ENCODE data around the gene CBY3.
"Not testable (repeated sequence)": the region's sequence is repeated elsewhere in the genome, so short reads cannot be mapped to it uniquely, and the experiment has no call there.

Gene CBY3

GRCh38 chr5:179680780-179681401 lies at the start of gene CBY3:
Gene CBY3, minus strand, starts transcription at chr5:179681034. Its CDS starts 116 bp downstream, at chr5:179680918.
- DNase-seq (ENCODE audit: low read depth): no peak

GRCh38 chr5:179730356-179730755 lies 49.5 kb upstream of the CBY3 start:
- no peak for DNase-seq (ENCODE audit: low read depth)

- DNase-seq (ENCODE audit: low read depth): no peak
These were observed 48.9 kb upstream of the CBY3 start for GRCh38 chr5:179729727-179730126.

GRCh38 chr5:179729303-179729702 lies 48.5 kb upstream of the CBY3 start:
- DNase-seq (ENCODE audit: low read depth): no peak

GRCh38 chr5:179727106-179727505 lies 46.3 kb upstream of the CBY3 start:
- DNase-seq (ENCODE audit: low read depth): no peak

GRCh38 chr5:179724163-179724562 lies 43.3 kb upstream of the CBY3 start:
- DNase-seq (ENCODE audit: low read depth): no peak

- DNase-seq (ENCODE audit: low read depth): no peak
These were observed 39.4 kb upstream of the CBY3 start for GRCh38 chr5:179720222-179720621.

GRCh38 chr5:179716286-179716685 lies 35.5 kb upstream of the CBY3 start:
- no peak for DNase-seq (ENCODE audit: low read depth)

- DNase-seq (ENCODE audit: low read depth): no peak
These were observed 19.6 kb upstream of the CBY3 start for GRCh38 chr5:179700401-179700918.

GRCh38 chr5:179699616-179700237 lies 18.9 kb upstream of the CBY3 start:
- DNase-seq (ENCODE audit: low read depth): no peak

GRCh38 chr5:179698935-179699615 lies 18.2 kb upstream of the CBY3 start, which contains the start of gene CANX:
Gene CANX, plus strand, starts transcription at chr5:179698967. Its CDS starts 6,715 bp downstream, at chr5:179705682.
- no peak for DNase-seq (ENCODE audit: low read depth)

GRCh38 chr5:179697993-179698934 lies 17.4 kb upstream of the CBY3 start:
- DNase-seq (ENCODE audit: low read depth): peak; percentile 84

- DNase-seq (ENCODE audit: low read depth): not testable (repeated sequence)
These were observed 16.7 kb upstream of the CBY3 start for GRCh38 chr5:179697543-179697942.

GRCh38 chr5:179697108-179697507 lies 16.3 kb upstream of the CBY3 start:
- no peak for DNase-seq (ENCODE audit: low read depth)

GRCh38 chr5:179696603-179697002 lies 15.8 kb upstream of the CBY3 start:
- DNase-seq (ENCODE audit: low read depth): no peak

- DNase-seq (ENCODE audit: low read depth): no peak
These were observed 13.7 kb upstream of the CBY3 start for GRCh38 chr5:179694561-179694960.

GRCh38 chr5:179689212-179689611 lies 8.4 kb upstream of the CBY3 start:
- DNase-seq (ENCODE audit: low read depth): not testable (repeated sequence)

GRCh38 chr5:179680014-179680779 lies 637 bp downstream of the CBY3 start:
- no peak for DNase-seq (ENCODE audit: low read depth)

GRCh38 chr5:179679014-179679674 lies 1.7 kb downstream of the CBY3 start:
- DNase-seq (ENCODE audit: low read depth): no peak

GRCh38 chr5:179678223-179679013 lies 2.4 kb downstream of the CBY3 start:
- DNase-seq (ENCODE audit: low read depth): peak; percentile 66
